Colon (tissue), 2 donors: ENCODE data around the gene PRPF38A.

Experiments
- FAIRE-seq: peaks from 2 replicates; lab custom pipeline; 2012; peaks lifted over from hg19 to GRCh38; lab: Jason Lieb, UNC
- donor health status: control.
- donor health status: control.

Gene PRPF38A

GRCh38 chr1:52461821-52462220, 57.4 kb downstream of the PRPF38A start:
- no peak for FAIRE-seq

GRCh38 chr1:52463891-52464290, 59.5 kb downstream of the PRPF38A start:
- FAIRE-seq: no peak

- no peak for FAIRE-seq
Measured at GRCh38 chr1:52469108-52469507, 64.7 kb downstream of the PRPF38A start.
